HG03378 (cell line): ENCODE results near the gene NRP1.

Experiments used
- ATAC-seq: cut with Tn5 transposase; IDR thresholded peaks from one replicate; pipeline ENCODE4 v1.9.1; 2021; ENCODE audit warnings: mild to moderate bottlenecking, moderate library complexity; ENCODE audit not compliant: unreplicated experiment

The NRP1 gene

GRCh38 chr10:33350041-33350440 is 15.6 kb upstream of the NRP1 start:
- no peak for ATAC-seq

- ATAC-seq, result no peak
These were observed 14.8 kb upstream of the NRP1 start for GRCh38 chr10:33349268-33349667.

- ATAC-seq, result no peak
These were observed 12.7 kb upstream of the NRP1 start for GRCh38 chr10:33347211-33347610.

GRCh38 chr10:33345236-33345635 is 10.8 kb upstream of the NRP1 start:
- no peak for ATAC-seq

- no peak for ATAC-seq
These were observed 10.2 kb upstream of the NRP1 start for GRCh38 chr10:33344676-33345075.

GRCh38 chr10:33341637-33342036 is 7.2 kb upstream of the NRP1 start:
- no peak for ATAC-seq

GRCh38 chr10:33337326-33337957 is 3.0 kb upstream of the NRP1 start:
- no peak for ATAC-seq

- ATAC-seq, result no peak
These were observed 2.3 kb upstream of the NRP1 start for GRCh38 chr10:33336582-33337325.

GRCh38 chr10:33335801-33336581 is 1.5 kb upstream of the NRP1 start:
- ATAC-seq, result no peak

GRCh38 chr10:33335551-33335800 is 1.0 kb upstream of the NRP1 start:
- ATAC-seq, result no peak

GRCh38 chr10:33334805-33335550 is 511 bp upstream of the NRP1 start:
- ATAC-seq, result no peak

GRCh38 chr10:33333260-33334101 is 986 bp downstream of the NRP1 start:
- no peak for ATAC-seq

GRCh38 chr10:33332183-33333065 is 2.0 kb downstream of the NRP1 start:
- ATAC-seq, result no peak

GRCh38 chr10:33331379-33331694 is 3.1 kb downstream of the NRP1 start:
- ATAC-seq, result no peak

- ATAC-seq, result no peak
These were observed 3.7 kb downstream of the NRP1 start for GRCh38 chr10:33330543-33331378.

- no peak for ATAC-seq
These were observed 5.3 kb downstream of the NRP1 start for GRCh38 chr10:33329178-33329577.

- no peak for ATAC-seq
These were observed 6.2 kb downstream of the NRP1 start for GRCh38 chr10:33328253-33328652.

GRCh38 chr10:33327751-33328150 is 6.7 kb downstream of the NRP1 start:
- ATAC-seq, result no peak

GRCh38 chr10:33326933-33327332 is 7.5 kb downstream of the NRP1 start:
- no peak for ATAC-seq
